ENCODE results near the gene ARFGEF2.
"Not testable (repeated sequence)": the region's sequence is repeated elsewhere in the genome, so short reads cannot be mapped to it uniquely, and the experiment has no call there.

The ARFGEF2 gene

DNA sequence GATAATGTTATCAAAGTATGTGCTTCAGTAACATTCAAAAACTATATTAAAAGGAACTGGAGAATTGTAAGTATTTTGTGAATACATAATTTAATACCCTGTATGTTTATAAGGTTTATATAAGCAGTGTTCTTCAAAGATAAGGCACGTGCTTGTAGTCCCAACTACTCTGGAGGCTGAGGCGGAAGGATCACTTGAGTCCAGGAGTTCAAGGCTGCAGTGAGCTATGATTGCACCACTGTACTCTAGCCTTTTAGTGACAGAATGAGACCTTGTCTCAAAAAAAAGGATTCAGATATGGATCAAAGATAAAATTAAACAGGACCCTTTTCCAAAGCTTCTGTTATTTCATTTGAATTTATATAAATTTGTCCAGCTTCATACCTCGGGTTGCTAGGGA is 141.8 kb downstream of the ARFGEF2 start:
- Histone ChIP-seq H3K9me3 (ENCODE audit: insufficient read depth, low read length, severe bottlenecking) (no peaks in the 10 kb centered on the region), H3K4me1 (ENCODE audit: insufficient read depth, low read length) (no peaks in the 10 kb centered on the region), H3K9ac (ENCODE audit: low read depth, low read length) (no peak overlapping the region), H2AFZ (ENCODE audit: low read depth, low read length) (no peak overlapping the region), H3K79me2 (ENCODE audit: insufficient read depth, low read length) (peaks cover 78% of the 10 kb centered on the region), H3K27me3 (ENCODE audit: insufficient read depth, low read length, poor library complexity) (no peaks in the 10 kb centered on the region), H3K4me2 (ENCODE audit: insufficient read depth, low read length) (no peak overlapping the region), H3K4me3 (ENCODE audit: low read depth in 1 of 2, low read length in 2 of 2) (no peak overlapping the region), H3K36me3 (ENCODE audit: insufficient read depth, low read length) (peaks cover 90% of the 10 kb centered on the region), H4K20me1 (ENCODE audit: insufficient read depth, low read length) (peaks cover 53% of the 10 kb centered on the region), H3K27ac (ENCODE audit: low read length) (no peak overlapping the region)
- TF ChIP-seq, protein P1, sequence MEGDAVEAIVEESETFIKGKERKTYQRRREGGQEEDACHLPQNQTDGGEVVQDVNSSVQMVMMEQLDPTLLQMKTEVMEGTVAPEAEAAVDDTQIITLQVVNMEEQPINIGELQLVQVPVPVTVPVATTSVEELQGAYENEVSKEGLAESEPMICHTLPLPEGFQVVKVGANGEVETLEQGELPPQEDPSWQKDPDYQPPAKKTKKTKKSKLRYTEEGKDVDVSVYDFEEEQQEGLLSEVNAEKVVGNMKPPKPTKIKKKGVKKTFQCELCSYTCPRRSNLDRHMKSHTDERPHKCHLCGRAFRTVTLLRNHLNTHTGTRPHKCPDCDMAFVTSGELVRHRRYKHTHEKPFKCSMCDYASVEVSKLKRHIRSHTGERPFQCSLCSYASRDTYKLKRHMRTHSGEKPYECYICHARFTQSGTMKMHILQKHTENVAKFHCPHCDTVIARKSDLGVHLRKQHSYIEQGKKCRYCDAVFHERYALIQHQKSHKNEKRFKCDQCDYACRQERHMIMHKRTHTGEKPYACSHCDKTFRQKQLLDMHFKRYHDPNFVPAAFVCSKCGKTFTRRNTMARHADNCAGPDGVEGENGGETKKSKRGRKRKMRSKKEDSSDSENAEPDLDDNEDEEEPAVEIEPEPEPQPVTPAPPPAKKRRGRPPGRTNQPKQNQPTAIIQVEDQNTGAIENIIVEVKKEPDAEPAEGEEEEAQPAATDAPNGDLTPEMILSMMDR (IDR thresholded peaks at IDR 0.05; ENCODE audit: borderline replicate concordance, extremely low read depth, low read length, poor library complexity, severe bottlenecking): no peak
- no peak for ATAC-seq (ENCODE audit: insufficient read depth, low read depth)
- DNase-seq: no peak

DNA sequence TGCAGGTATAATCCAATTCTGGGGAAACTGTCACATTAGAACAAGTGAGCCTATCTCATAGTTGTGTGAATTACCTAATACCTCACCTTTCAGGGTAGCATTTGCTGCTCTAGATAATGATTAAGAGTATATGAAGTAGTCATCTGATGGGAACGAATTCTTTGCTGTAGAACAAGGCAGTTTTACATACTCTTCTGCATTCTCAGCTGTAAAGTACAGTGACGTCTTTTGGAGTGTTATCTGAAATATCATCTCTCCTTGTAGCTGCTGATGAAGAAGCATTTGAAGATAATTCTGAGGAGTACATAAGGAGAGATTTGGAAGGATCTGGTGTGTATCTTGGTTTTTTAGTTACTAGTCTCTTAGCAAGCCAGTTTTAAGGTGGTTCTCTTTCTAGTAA is 153.0 kb downstream of the ARFGEF2 start:
- Histone ChIP-seq H3K79me2 (ENCODE audit: insufficient read depth, low read length) (peaks cover 41% of the 10 kb centered on the region), H3K27ac (ENCODE audit: low read length) (no peak overlapping the region), H3K9ac (ENCODE audit: low read depth, low read length) (no peak overlapping the region), H2AFZ (ENCODE audit: low read depth, low read length) (no peak overlapping the region), H3K4me3 (ENCODE audit: low read depth in 1 of 2, low read length in 2 of 2) (no peak overlapping the region), H3K9me3 (ENCODE audit: insufficient read depth, low read length, severe bottlenecking) (no peaks in the 10 kb centered on the region), H3K27me3 (ENCODE audit: insufficient read depth, low read length, poor library complexity) (no peaks in the 10 kb centered on the region), H4K20me1 (ENCODE audit: insufficient read depth, low read length) (peaks cover 5% of the 10 kb centered on the region; the same call in 1 of the 2 replicates), H3K4me2 (ENCODE audit: insufficient read depth, low read length) (no peak overlapping the region), H3K4me1 (ENCODE audit: insufficient read depth, low read length) (no peaks in the 10 kb centered on the region), H3K36me3 (ENCODE audit: insufficient read depth, low read length) (peaks cover 99% of the 10 kb centered on the region)
- DNase-seq: no peak
- no peak for ATAC-seq (ENCODE audit: insufficient read depth, low read depth)
- TF ChIP-seq, protein P1 (IDR thresholded peaks at IDR 0.05; ENCODE audit: borderline replicate concordance, extremely low read depth, low read length, poor library complexity, severe bottlenecking): no peak

DNA sequence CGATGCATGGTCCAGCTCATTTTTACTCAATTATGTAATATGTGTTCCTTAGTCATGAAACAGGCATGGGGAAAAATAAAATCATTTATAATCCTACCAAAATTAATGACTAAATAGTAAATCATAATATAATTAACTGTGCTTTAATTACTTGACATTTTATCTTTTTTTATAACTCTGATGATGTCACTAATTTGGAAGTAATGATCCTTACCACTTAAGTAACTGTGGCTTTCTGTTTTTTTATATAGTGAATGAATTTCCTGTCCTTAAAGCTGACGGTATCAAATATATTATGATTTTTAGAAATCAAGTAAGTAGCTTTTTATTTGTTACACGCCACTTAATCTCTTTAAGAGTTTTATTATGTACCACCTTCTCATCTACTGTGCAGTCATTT is 156.8 kb downstream of the ARFGEF2 start:
- Histone ChIP-seq H3K27me3 (ENCODE audit: insufficient read depth, low read length, poor library complexity) (no peaks in the 10 kb centered on the region), H3K27ac (ENCODE audit: low read length) (no peak overlapping the region), H3K4me1 (ENCODE audit: insufficient read depth, low read length) (no peaks in the 10 kb centered on the region), H4K20me1 (ENCODE audit: insufficient read depth, low read length) (peaks cover 8% of the 10 kb centered on the region; the same call in 1 of the 2 replicates), H3K79me2 (ENCODE audit: insufficient read depth, low read length) (peaks cover 39% of the 10 kb centered on the region), H2AFZ (ENCODE audit: low read depth, low read length) (no peak overlapping the region), H3K4me3 (ENCODE audit: low read depth in 1 of 2, low read length in 2 of 2) (no peak overlapping the region), H3K9ac (ENCODE audit: low read depth, low read length) (no peak overlapping the region), H3K9me3 (ENCODE audit: insufficient read depth, low read length, severe bottlenecking) (no peaks in the 10 kb centered on the region), H3K36me3 (ENCODE audit: insufficient read depth, low read length) (peaks cover 99% of the 10 kb centered on the region), H3K4me2 (ENCODE audit: insufficient read depth, low read length) (no peak overlapping the region)
- no peak for ATAC-seq (ENCODE audit: insufficient read depth, low read depth)
- DNase-seq: no peak
- TF ChIP-seq, protein P1 (IDR thresholded peaks at IDR 0.05; ENCODE audit: borderline replicate concordance, extremely low read depth, low read length, poor library complexity, severe bottlenecking): no peak
- no peak for TF ChIP-seq EZH2 (IDR thresholded peaks at IDR 0.05; ENCODE audit: borderline replicate concordance, low read depth, low read length, severe bottlenecking)

DNA sequence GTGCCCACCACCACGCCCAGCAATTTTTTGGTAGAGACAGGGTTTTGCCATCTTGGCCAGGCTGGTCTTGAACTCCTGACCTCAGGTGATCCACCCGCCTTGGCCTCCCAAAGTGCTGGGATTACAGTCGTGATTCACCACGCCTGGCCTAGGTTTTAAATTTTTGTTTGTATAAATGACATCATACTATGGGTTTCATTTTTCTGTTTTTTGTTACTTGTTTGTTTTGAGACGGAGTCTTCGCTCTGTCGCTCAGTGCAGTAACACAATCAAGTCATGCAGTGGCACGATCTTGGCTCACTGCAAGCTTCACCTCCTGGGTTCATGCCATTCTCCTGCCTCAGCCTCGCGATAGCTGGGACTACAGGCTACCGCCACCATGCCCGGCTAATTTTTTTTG is 160.8 kb downstream of the ARFGEF2 start:
- not testable (repeated sequence) for H3K4me2 ChIP-seq (ENCODE audit: insufficient read depth, low read length); H3K27ac ChIP-seq (ENCODE audit: low read length); H3K4me3 ChIP-seq (ENCODE audit: low read depth in 1 of 2, low read length in 2 of 2); H3K27me3 ChIP-seq (ENCODE audit: insufficient read depth, low read length, poor library complexity); H3K9me3 ChIP-seq (ENCODE audit: insufficient read depth, low read length, severe bottlenecking); H3K4me1 ChIP-seq (ENCODE audit: insufficient read depth, low read length); ATAC-seq (ENCODE audit: insufficient read depth, low read depth); DNase-seq; H2AFZ ChIP-seq (ENCODE audit: low read depth, low read length); H3K9ac ChIP-seq (ENCODE audit: low read depth, low read length)
- Histone ChIP-seq H3K36me3 (ENCODE audit: insufficient read depth, low read length) (peaks cover 97% of the 10 kb centered on the region), H4K20me1 (ENCODE audit: insufficient read depth, low read length) (peaks cover 14% of the 10 kb centered on the region; the same call in 1 of the 2 replicates), H3K79me2 (ENCODE audit: insufficient read depth, low read length) (peaks cover 37% of the 10 kb centered on the region)
